Ramos (cell line): ENCODE data around the gene UBE2L3.

Experiments used
- in situ Hi-C: fragments of 300-500 bp; cut with MboI; formaldehyde crosslinking; loops from one replicate; pipeline ENCODE4 v1.14.3; 2022; ENCODE audit warnings: low sequenced_read_pairs; ENCODE audit not compliant: unreplicated experiment

Gene UBE2L3

DNA sequence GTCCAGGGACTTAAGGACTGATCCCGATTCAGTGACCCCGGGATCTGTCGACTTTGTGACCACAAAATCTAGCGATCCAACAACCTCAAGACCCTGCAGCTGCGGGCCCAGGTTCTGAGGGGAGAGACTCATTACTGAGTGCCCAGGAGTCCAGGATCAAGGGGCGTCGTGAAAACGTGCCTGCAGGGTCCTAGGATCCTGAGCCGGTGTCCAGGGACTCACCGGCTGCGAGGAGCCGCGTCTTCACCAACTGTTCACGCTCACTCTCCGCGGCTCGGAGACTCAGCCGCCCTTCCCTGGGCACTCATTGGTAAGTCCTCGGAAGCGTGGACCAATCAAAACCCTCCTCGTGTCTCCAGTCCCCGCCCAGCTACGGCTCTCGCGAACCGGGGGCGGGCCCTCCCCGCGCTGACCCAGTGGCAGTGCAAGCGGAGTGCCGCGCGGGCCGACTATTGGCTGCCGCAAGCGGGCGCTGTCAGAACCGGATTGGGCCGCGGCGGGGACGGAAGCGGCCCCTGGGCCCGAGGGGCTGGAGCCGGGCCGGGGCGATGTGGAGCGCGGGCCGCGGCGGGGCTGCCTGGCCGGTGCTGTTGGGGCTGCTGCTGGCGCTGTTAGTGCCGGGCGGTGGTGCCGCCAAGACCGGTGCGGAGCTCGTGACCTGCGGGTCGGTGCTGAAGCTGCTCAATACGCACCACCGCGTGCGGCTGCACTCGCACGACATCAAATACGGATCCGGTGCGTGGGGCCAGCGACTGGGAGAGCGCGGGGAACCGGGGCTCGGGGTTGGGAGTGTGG lies 74.5 kb downstream of the UBE2L3 start, which contains the start of gene SDF2L1:
Gene SDF2L1 (plus strand): TSS at position 514 of the 795 bp plus-strand sequence. CDS start 35 bp downstream, at position 549.
- in situ Hi-C loops, result loop anchor here (10.0 kb wide), 1 partner anchor 187 kb away; no protein-coding TSS in a partner anchor

- in situ Hi-C loops, result loop anchor here (10.0 kb wide), 1 partner anchor 188 kb away; no protein-coding TSS in a partner anchor
Observed at GRCh38 chr22:21642584-21643448, 75.3 kb downstream of the UBE2L3 start.

- in situ Hi-C loops, result loop anchor here (10.0 kb wide), 1 partner anchor 189 kb away; no protein-coding TSS in a partner anchor
Observed at GRCh38 chr22:21643533-21644357, 76.2 kb downstream of the UBE2L3 start.

- in situ Hi-C loops, result loop anchor here (10.0 kb wide), 1 partner anchor 191 kb away; no protein-coding TSS in a partner anchor
Observed at GRCh38 chr22:21645513-21645912, 78.0 kb downstream of the UBE2L3 start.

- in situ Hi-C loops, result loop anchor here (10.0 kb wide), 1 partner anchor 192 kb away; no protein-coding TSS in a partner anchor
Observed at GRCh38 chr22:21646608-21647590, 79.4 kb downstream of the UBE2L3 start.

- in situ Hi-C loops, result no loop called here
Observed at GRCh38 chr22:21650280-21650679, 82.8 kb downstream of the UBE2L3 start.

DNA sequence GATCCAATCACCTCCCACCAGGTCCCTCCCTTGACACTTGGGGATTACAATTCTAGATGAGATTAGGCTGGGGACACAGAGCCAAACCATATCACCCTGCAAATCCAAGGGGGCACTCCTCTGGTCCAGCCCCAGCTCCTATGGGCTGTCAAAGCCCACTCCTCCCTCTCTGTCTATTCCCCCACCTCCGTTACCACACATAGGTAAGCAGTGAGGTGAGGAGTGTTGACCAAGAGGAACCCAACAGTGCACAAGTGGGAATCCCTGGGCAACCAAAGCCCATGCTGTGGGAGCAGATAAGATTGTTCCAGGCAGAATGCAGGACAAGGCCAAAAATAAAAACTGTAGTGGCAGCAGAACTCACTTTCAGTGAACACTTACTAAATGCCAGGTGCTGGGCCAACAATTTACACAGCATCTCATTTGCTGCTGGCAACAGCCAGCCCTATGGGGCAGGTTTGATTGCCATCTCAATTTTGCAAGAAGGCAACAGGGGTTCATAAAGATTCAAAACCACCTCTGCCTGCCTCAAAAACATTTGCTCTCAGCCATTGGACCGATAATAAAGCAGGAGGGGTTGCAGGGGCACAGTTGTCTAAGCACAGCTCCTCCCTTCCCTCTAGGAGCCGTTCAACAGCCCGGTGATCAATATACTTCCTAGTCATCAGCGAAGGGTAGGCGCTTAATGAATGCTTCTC lies 83.5 kb downstream of the UBE2L3 start:
- in situ Hi-C loops, result no loop called here

GRCh38 chr22:21651521-21652009 lies 84.1 kb downstream of the UBE2L3 start:
- in situ Hi-C loops, result no loop called here

DNA sequence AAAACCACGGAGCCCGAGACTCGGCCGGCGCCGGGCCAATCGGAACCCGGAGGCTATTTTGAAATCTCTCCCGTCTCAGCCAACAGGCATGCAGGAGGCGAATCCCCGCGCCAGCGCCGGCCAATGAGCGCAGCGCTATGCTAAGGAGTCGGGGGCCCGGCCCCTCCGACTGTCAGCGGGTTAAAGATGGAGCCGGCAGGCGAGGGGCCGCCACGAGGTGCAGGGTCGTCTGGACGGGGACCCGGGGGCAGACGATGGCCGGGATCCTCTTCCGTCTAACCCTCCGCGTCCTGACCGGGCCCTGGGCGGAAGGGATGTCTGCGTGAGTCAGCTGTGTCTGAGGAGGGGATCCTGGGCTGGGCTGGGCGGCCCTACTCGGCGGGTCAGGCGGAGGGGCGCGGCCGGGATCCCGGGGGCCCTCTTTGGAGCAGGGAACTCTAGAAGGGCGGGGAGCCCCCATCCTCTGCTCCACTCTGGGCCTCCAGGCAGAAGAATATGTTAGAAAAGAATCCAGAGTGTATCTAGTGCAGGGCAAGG lies 84.6 kb downstream of the UBE2L3 start:
- in situ Hi-C loops, result no loop called here

GRCh38 chr22:21652547-21653545 lies 85.3 kb downstream of the UBE2L3 start:
- in situ Hi-C loops, result no loop called here

DNA sequence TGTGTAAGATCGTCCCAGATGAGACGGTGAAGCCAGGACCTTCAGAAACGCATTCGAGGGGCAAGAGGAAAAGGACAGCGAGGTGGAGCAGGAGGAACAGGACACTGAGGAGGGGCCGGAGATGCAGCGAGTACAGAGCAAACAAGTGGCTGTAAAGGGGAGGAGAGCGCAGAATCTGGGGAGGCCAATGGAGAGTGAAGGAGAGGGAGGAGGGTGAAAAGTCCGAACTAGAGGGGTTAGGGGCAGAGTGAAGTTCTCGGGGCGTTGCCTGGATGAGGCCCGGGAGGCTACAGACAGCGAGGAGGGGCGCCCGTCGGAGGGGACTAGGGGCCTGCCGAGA lies 89.5 kb downstream of the UBE2L3 start:
- in situ Hi-C loops, result no loop called here

GRCh38 chr22:21657360-21658032 lies 90.0 kb downstream of the UBE2L3 start:
- in situ Hi-C loops, result no loop called here

GRCh38 chr22:21659864-21660525 lies 92.5 kb downstream of the UBE2L3 start:
- in situ Hi-C loops, result no loop called here

DNA sequence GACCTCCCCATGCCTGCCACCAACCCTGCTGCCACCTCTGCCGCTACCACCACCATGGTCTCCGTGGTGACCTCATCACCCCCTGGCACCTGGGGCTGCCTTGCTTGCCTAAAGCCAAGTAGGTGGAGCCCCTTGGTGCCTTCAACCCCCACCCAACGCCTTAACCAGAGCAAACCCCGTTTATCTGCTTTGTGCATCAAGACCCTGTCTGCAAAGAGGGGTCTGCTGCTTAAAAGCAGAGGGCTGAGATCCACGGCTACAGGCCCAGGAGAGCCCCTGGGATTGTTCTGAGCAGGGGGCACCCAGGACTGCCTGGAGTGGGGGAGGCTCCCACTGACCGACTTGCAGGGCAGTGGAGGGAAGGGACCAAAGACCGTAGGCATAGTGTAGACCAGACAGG lies 93.4 kb downstream of the UBE2L3 start:
- in situ Hi-C loops, result no loop called here

- in situ Hi-C loops, result no loop called here
Observed at GRCh38 chr22:21661991-21662390, 94.5 kb downstream of the UBE2L3 start.

GRCh38 chr22:21663738-21664137 lies 96.2 kb downstream of the UBE2L3 start:
- in situ Hi-C loops, result no loop called here
